ENCODE results near the gene AKR1E2. TPM values are rescaled to one million over a fixed set of nuclear protein-coding genes. Genes with fewer than 3 reads are reported as not detected.

The AKR1E2 gene
- total RNA-seq, 2 donors from 2014 or later = 0.26 to 14.5 TPM

GRCh38 chr10:4831091-4831490 lies 5.1 kb downstream of the AKR1E2 start:
- H3K27ac ChIP-seq = no peak overlapping the region
- ATAC-seq (no peak), DNase-seq (no peak)
- no peaks in the 10 kb centered on the region for H3K36me3 ChIP-seq (replicated peaks in 1 of 2; ENCODE audit: insufficient read depth in 1 of 2, low read depth in 2 of 2)
- H3K9me3 ChIP-seq = no peaks in the 10 kb centered on the region
- no peaks in the 10 kb centered on the region for H3K27me3 ChIP-seq
- TF ChIP-seq POLR2A (IDR thresholded peaks at IDR 0.05) (no peak), CTCF (IDR thresholded peaks at IDR 0.05) (no peak)
- intact Hi-C loops (cut with DNase I) = no loop called here
- H3K4me1 ChIP-seq = peaks cover 8% of the 10 kb centered on the region
- H3K4me3 ChIP-seq = no peak overlapping the region
- 84 to 87% methylated on average over 5 of the region's 5 CpGs for WGBS, 2 donors

GRCh38 chr10:4833286-4833685 lies 7.3 kb downstream of the AKR1E2 start:
- no peak for DNase-seq
- no peak for ATAC-seq
- no peak overlapping the region for H3K4me3 ChIP-seq
- H3K27me3 ChIP-seq = no peaks in the 10 kb centered on the region
- H3K4me1 ChIP-seq = peaks cover 3% of the 10 kb centered on the region
- no peak for TF ChIP-seq POLR2A (IDR thresholded peaks at IDR 0.05)
- TF ChIP-seq CTCF (IDR thresholded peaks at IDR 0.05) = no peak
- no peak overlapping the region for H3K27ac ChIP-seq
- no peaks in the 10 kb centered on the region for H3K36me3 ChIP-seq (replicated peaks in 1 of 2; ENCODE audit: insufficient read depth in 1 of 2, low read depth in 2 of 2)
- H3K9me3 ChIP-seq = no peaks in the 10 kb centered on the region
- 91 to 95% methylated on average over 3 to 7 of the region's 7 CpGs for WGBS, 2 donors
- intact Hi-C loops (cut with DNase I) = no loop called here

GRCh38 chr10:4834898-4835405 lies 8.9 kb downstream of the AKR1E2 start:
- TF ChIP-seq CTCF (IDR thresholded peaks at IDR 0.05) (no peak), POLR2A (IDR thresholded peaks at IDR 0.05) (no peak)
- no peak overlapping the region for H3K27ac ChIP-seq
- no peaks in the 10 kb centered on the region for H3K27me3 ChIP-seq
- WGBS, 2 donors = 80 to 82% methylated on average over 4 of the region's 4 CpGs
- H3K4me1 ChIP-seq = peaks cover 3% of the 10 kb centered on the region
- no peaks in the 10 kb centered on the region for H3K36me3 ChIP-seq (replicated peaks in 1 of 2; ENCODE audit: insufficient read depth in 1 of 2, low read depth in 2 of 2)
- H3K4me3 ChIP-seq = no peak overlapping the region
- DNase-seq = no peak
- H3K9me3 ChIP-seq = no peaks in the 10 kb centered on the region
- intact Hi-C loops (cut with DNase I) = no loop called here
- ATAC-seq = no peak

- ATAC-seq (no peak), DNase-seq (no peak)
- Histone ChIP-seq H3K4me3 (no peak overlapping the region), H3K27me3 (no peaks in the 10 kb centered on the region), H3K9me3 (no peaks in the 10 kb centered on the region), H3K4me1 (peaks cover 3% of the 10 kb centered on the region), H3K36me3 (replicated peaks in 1 of 2; ENCODE audit: insufficient read depth in 1 of 2, low read depth in 2 of 2) (no peaks in the 10 kb centered on the region), H3K27ac (no peak overlapping the region)
- TF ChIP-seq POLR2A (IDR thresholded peaks at IDR 0.05) (no peak), CTCF (IDR thresholded peaks at IDR 0.05) (no peak)
- intact Hi-C loops (cut with DNase I) = no loop called here
- WGBS, 2 donors = 56 to 57% methylated on average over 5 of the region's 5 CpGs
Measured at GRCh38 chr10:4835494-4835918, 9.5 kb downstream of the AKR1E2 start.

GRCh38 chr10:4836416-4836969 lies 10.5 kb downstream of the AKR1E2 start:
- Histone ChIP-seq H3K4me3 (no peak overlapping the region), H3K27ac (no peak overlapping the region), H3K4me1 (peaks cover 3% of the 10 kb centered on the region), H3K36me3 (replicated peaks in 1 of 2; ENCODE audit: insufficient read depth in 1 of 2, low read depth in 2 of 2) (no peaks in the 10 kb centered on the region), H3K27me3 (no peaks in the 10 kb centered on the region), H3K9me3 (no peaks in the 10 kb centered on the region)
- ATAC-seq (no peak), DNase-seq (no peak)
- TF ChIP-seq CTCF (IDR thresholded peaks at IDR 0.05) (no peak), POLR2A (IDR thresholded peaks at IDR 0.05) (no peak)
- 83 to 96% methylated on average over 7 to 8 of the region's 8 CpGs for WGBS, 2 donors
- intact Hi-C loops (cut with DNase I) = no loop called here

Data from body of pancreas (tissue), 4 donors.